Measurements from ENCODE around the gene SCO2.
"Not testable (repeated sequence)": the region's sequence is repeated elsewhere in the genome, so short reads cannot be mapped to it uniquely, and the experiment has no call there.

SCO2 gene

DNA sequence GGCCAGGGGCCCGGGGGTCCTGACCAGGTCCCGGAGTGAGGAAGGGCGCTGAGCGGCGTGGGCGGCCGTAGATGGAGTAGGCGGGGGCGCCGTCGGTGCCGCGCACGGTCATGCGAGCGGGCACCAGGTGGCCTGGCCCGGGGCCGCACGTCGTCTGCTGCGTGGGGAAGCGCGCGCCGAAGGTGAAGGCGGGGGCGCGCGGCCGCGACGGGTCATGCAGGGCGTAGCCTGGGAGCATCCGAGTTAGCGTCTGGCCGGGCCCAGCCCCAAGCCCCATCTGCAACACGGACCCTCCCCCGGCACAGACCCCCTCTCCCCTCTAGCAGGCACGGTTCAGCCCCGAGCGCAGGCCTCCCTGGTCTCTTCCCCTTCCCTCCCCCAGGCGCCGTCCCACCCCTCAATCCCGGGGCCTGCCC, 6.2 kb upstream of the SCO2 start:
- peak; percentile 78 for DNase-seq

DNA sequence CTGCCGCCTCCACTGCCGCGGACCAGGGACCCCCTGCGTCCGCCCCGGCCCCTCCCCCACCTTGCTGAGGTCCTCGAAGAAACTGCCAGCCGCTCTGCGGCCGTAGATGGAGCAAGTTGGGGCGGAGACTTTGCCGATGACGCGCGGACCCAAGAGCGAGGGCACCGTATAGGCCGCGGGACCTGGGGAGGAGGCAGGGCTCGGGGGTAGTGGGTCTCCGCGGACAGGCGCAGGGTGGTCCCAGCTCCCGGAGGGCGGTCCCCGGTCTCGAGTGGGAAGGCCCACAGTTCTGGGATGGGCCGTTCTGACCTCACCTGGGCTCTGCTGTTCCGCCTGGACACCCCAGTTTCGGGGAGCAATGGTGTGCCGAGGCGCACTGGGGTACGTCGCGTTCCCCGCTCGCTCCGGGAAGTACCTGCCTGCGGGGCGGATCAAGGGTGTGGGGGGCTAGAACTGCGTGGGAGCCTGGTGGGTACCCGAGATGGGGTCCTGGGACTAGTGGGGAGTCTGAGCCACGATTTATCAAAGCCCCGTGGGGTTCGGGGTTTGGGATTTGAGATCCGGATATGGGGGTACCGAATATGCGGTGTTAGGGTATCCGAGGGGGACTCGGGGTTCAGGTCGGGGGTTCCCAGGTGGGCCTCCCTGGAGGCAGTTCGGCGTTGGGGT, 5.6 kb upstream of the SCO2 start:
- DNase-seq = peak; percentile 92

DNA sequence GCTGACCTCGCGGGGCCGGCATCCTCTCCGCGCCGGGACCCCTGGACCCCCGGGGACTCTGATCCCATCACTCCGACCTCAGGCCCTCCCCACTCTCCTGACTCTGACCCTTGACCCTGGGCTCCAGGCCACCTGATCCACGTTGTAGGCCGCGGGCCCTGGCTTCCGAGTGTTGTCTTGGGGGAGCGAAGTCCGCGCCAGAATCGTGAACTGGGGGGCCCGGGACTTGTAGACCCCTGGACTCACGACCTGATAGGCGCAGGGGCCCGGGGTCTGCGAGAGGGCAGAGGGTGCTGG, 5.1 kb upstream of the SCO2 start:
- no peak for DNase-seq

DNA sequence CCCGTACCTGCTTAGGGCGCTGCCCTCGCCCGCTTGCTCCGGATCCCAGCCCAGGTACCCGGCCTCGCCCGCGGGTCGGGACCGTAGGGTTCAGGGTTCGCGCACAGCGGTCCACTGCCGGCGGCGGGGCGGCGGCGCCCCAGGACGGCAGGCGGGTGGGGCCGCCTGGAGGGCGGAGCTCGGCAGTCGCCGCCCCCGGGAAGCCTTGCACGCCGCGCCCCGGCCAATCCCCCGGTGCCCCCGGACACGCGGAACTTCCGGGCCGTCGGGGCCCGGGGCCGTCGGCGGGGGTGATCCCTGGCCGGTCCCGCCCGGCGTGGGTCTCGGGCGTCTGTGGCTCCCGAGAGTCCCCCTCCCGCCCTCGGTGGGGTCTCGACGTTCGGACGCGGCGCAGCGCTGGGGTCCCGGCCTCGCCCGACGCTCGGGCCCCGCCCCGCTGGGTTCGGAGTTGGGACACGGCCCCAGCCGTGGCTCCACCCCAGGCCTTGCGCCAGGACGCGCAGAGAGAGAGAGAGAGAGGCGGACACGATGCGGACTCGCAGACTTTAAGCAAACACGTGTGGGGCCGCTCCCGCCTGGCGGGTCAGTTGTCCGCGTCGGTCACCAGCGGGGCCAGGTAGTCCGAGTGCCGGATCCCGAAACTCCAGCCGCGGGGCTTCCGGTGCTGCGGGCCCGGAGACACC, 4.6 kb upstream of the SCO2 start, which contains the start of gene TYMP:
Gene TYMP (minus strand): TSS at position 116 of the 683 bp plus-strand sequence. CDS start 303 bp downstream, outside the sequence.
- peak; percentile 81 for DNase-seq

- DNase-seq = no peak
These were observed 4.1 kb upstream of the SCO2 start for GRCh38 chr22:50529416-50529896.

DNA sequence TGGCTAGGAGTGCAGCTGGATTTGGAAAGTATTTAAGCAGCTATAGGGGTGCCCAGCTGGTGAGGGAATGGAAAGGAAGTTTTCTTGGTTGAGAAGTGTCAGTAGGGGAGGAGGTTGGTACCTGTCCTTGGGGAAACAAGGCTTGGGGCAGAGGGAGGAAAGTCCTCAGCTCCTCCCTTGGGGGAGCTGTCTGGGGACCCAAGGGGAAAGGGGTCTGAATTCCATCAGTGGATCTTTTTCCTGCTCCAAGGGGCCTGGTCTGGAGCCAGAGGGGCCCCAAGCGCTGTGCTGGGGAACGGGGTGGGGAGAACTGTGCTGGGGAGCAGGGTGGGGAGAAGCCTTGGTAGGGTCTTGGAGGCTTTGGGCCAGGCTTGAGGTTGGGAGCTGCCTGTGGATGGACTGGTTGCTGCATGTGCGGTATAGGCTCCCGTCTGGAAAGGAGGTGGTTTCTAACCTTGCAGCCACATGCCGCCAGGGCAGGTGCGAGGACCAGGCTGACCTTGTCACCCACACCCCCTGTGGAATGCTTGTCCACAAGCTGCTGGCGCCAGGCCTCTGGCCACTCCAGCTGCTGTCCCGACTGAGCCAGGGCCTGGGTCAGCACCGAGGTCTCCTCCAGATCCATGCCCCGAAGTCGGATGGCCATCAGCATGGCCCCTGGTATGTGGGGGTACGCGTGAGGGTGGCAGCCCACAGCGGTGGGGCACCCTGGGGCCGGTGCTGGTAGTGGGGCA, 3.5 kb upstream of the SCO2 start:
- no peak for DNase-seq

- DNase-seq = no peak
These were observed 2.7 kb upstream of the SCO2 start for GRCh38 chr22:50527921-50528681.

DNA sequence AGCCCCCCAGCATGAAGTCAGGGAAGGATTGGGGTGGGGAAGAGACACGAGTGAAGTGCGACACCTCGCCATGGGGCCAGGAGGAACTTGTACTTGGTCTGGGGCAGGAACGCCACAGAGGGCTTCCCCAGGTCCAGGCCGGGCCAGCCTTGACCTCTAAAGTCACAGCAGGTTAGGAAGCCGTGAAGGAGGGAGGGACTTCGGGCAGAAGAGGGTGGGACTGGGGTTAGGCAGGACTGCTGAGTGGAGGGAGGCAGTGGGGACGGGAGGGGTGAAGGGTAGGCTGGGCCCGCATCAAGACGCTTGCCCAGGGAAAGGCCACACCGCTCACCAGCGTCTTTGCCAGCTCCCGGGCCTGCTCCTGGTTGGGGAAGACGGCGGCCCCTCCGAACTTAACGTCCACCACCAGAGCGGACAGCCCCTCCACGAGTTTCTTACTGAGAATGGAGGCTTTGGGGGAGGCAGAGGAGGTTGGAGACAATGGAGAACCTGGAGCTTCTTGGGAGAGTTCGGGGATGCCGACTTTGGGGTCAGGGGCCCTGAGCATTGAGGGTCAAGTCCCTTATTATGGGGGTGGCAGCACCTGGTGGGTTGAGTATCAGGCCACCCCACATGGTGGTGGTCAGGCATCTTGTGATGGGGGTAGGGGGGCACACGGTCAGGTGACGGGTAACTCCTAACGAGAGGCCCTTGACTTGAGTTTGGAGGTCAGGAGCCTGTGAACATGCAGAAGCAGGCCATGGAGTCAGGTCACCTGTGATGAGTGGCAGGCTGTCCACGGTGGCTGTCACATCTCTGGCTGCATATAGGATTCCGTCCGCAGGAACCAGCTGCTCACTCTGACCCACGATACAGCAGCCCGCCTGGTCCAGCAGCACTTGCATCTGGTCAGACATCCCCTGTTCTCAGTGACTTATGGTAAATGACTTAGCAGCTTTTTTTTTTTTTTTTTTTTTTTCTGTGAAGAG, 1.7 kb upstream of the SCO2 start:
- DNase-seq = peak; percentile 80

DNA sequence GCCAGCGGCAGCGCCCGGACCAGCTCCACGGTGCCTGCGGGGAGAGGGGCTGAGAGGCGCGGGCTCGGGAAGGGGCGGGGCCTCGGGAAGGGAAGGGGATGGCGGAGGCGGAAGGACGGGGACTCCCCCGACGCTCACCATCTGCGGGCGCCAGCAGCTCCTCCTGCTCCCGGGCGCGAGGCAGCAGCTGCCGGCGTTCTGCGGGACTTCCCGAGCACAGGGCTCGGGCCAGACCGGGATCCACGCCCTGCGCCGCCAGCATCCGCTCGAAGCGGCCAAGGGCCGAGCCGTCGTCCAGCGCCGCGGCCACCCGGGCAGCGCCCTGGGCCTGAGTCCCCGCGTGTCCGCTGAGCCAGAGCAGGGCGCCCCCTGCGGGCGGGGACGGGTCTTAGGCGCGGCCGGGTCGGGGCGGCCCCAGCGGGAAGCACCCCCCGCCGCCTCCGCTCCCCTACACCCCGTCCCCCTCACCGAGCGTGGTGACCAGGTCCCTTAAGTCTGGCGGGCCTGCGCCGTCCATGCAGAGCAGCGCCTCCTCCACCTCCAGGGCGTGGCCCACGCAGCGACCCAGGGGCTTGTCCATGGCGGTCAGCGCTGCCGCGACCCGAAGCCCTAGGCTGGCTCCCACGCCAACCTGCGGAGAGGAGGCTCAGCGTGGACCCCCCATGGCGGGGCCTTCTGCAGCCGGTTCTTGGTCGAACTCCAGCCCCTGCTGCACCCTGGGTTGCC, 873 bp upstream of the SCO2 start:
- peak; percentile 91 for DNase-seq

DNA sequence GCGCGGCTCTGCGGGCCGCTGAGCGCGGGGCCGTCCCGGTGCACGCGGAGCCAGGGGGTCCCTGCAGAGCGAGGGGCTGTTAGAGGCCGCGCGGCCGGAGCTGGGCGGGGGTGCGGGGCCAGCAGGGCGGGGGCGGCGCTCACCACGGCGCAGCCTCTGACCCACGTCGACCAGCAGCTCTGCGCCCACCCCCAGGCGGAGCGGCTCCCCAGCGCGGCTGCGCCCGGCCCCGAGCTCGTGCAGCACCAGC, 385 bp upstream of the SCO2 start:
- DNase-seq = no peak

DNA sequence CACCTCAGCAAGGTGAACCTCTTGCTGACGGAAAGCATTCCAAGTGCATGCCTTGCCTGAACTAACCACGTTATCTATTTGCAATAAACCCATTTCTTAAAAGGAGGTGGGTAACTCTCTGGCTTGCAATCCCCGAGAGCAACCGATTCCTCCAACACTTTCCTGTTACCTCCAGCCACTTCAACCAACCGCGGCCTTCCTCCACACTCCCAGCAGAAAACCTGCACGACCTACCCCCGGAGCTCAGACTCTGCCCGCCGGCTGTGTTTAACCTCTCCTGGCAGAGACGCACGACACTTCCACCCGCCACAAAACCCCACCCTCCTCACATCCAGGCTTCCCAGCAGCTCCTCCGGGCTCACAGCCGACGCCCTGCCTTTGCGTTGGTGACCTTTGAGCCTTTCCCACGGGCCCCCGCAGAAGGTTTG, 708 bp downstream of the SCO2 start:
- DNase-seq = peak; percentile 33

- no peak for DNase-seq
These were observed 1.4 kb downstream of the SCO2 start for GRCh38 chr22:50523806-50524675.

DNA sequence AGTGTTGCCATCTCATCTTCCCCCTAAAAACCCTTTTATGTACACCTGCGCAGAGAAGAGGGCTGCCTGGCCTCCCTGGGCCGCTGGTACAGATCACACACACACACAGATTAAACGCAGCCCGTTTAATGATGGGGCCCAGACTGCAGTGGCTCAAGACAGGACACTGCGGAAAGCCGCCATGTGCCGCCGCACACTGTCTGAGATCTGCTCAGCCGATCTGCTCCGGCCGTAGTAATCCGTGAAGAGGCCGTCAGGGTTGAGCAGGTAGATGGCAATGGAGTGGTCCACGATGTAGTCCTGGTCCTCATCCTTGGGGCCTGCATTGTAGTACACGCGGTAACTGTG, 2.0 kb downstream of the SCO2 start:
- DNase-seq = no peak

- DNase-seq = no peak
These were observed 2.5 kb downstream of the SCO2 start for GRCh38 chr22:50522806-50523438.

DNA sequence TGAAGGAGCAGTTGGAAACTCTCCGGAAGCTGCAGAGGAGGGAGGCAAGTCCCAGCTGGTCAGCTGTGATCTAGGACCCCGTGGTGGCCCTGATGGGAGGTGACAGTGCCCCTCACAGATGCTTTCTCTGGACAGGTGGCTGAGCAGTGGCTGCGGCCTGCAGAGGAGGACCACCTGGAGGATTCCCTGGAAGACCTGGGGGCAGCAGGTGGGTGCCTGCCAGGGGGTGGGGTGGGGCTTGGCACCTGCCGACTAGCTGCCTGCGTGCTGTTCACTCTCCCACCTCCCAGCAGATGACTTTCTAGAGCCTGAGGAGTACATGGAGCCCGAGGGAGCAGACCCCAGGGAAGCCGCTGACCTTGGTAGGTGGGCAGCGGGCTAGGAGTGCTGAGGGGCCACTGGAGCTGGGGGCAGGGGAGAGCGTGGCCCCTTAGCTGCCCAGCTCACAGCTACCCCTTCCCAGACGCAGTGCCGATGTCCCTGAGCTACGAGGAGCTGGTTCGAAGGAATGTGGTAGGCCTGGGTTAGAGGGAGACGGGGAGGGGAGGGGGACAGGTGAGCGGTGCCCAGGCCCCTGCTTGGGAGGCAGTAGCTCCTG, 3.1 kb downstream of the SCO2 start:
- DNase-seq = no peak

- no peak for DNase-seq
These were observed 3.7 kb downstream of the SCO2 start for GRCh38 chr22:50521710-50522109.

- no peak for DNase-seq
These were observed 4.5 kb downstream of the SCO2 start for GRCh38 chr22:50520826-50521453.

- DNase-seq = not testable (repeated sequence)
These were observed 5.2 kb downstream of the SCO2 start for GRCh38 chr22:50520184-50520583.

GRCh38 chr22:50519151-50519550, 6.2 kb downstream of the SCO2 start:
- DNase-seq = no peak

Measured in activated CD4-positive, alpha-beta T cell treated with anti-CD3 and anti-CD28 coated beads, Interleukin-2, amount 50 U/mL, for 16 hours (primary cell).